NCI-H187 treated with DMSO at 0.1 percent for 48 hours (cell line): Measurements from ENCODE around the gene DGKH.
A peak's percentile ranks its signal among the peaks of the same experiment; 100 is the strongest.
"Not testable (repeated sequence)": the region's sequence is repeated elsewhere in the genome, so short reads cannot be mapped to it uniquely, and the experiment has no call there.

Experiments
- DNase-seq: peaks from one replicate; lab custom pipeline; 2025; lab: John Stamatoyannopoulos, UW

The DGKH gene

GRCh38 chr13:42110410-42111155 lies 62.1 kb downstream of the DGKH start:
- DNase-seq, result peak; percentile 24

GRCh38 chr13:42112864-42113263 lies 64.4 kb downstream of the DGKH start:
- no peak for DNase-seq

- DNase-seq, result no peak
Observed at GRCh38 chr13:42113478-42113877, 65.0 kb downstream of the DGKH start.

GRCh38 chr13:42114278-42114677 lies 65.8 kb downstream of the DGKH start:
- no peak for DNase-seq

GRCh38 chr13:42114912-42115311 lies 66.5 kb downstream of the DGKH start:
- no peak for DNase-seq

GRCh38 chr13:42116225-42116624 lies 67.8 kb downstream of the DGKH start:
- DNase-seq, result no peak

- DNase-seq, result no peak
Observed at GRCh38 chr13:42119041-42119440, 70.6 kb downstream of the DGKH start.

GRCh38 chr13:42119875-42120274 lies 71.4 kb downstream of the DGKH start:
- DNase-seq, result no peak

- DNase-seq, result no peak
Observed at GRCh38 chr13:42123600-42123999, 75.2 kb downstream of the DGKH start.

GRCh38 chr13:42125046-42125445 lies 76.6 kb downstream of the DGKH start:
- no peak for DNase-seq

- DNase-seq, result no peak
Observed at GRCh38 chr13:42127047-42127446, 78.6 kb downstream of the DGKH start.

- DNase-seq, result no peak
Observed at GRCh38 chr13:42129033-42129432, 80.6 kb downstream of the DGKH start.

- no peak for DNase-seq
Observed at GRCh38 chr13:42136518-42136917, 88.1 kb downstream of the DGKH start.

GRCh38 chr13:42137856-42138537 lies 89.5 kb downstream of the DGKH start:
- DNase-seq, result no peak

- no peak for DNase-seq
Observed at GRCh38 chr13:42140494-42140893, 92.0 kb downstream of the DGKH start.

- not testable (repeated sequence) for DNase-seq
Observed at GRCh38 chr13:42141052-42141451, 92.6 kb downstream of the DGKH start.

- DNase-seq, result no peak
Observed at GRCh38 chr13:42146359-42146758, 97.9 kb downstream of the DGKH start.

- no peak for DNase-seq
Observed at GRCh38 chr13:42148538-42148937, 100.1 kb downstream of the DGKH start.

GRCh38 chr13:42149136-42149535 lies 100.7 kb downstream of the DGKH start:
- no peak for DNase-seq

GRCh38 chr13:42151781-42152180 lies 103.3 kb downstream of the DGKH start:
- DNase-seq, result no peak

GRCh38 chr13:42152495-42152894 lies 104.0 kb downstream of the DGKH start:
- DNase-seq, result no peak

- no peak for DNase-seq
Observed at GRCh38 chr13:42153199-42154113, 105.0 kb downstream of the DGKH start.

GRCh38 chr13:42155251-42155650 lies 106.8 kb downstream of the DGKH start:
- DNase-seq, result no peak
